GM18907 (cell line): ENCODE results near the gene SNX21.

Source experiments
- ATAC-seq: cut with Tn5 transposase; IDR thresholded peaks from one replicate; pipeline ENCODE4 v1.9.1; 2021; ENCODE audit warnings: mild to moderate bottlenecking, moderate library complexity; ENCODE audit not compliant: unreplicated experiment

The SNX21 gene

DNA sequence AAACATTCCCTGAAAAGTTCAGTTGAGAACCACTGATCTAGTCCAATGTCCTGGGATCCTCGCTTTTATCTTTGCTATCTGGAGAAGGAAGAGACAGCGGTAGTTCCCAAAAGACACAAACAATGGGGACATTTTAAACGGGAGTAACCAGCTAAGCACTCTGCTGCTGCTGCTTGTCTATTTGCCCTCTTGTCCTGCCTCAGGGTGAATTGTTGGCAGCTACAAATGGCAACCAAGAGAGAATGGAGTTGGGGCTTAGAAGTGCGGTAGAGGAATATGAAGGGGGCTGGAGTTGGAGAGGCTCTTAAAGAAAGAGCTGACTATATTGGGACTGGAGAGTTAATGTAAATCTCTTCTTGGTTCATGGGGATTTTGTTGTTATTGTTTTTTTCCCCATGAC lies 41.0 kb downstream of the SNX21 start:
- ATAC-seq = no peak

GRCh38 chr20:45878076-45878761 lies 44.6 kb downstream of the SNX21 start:
- ATAC-seq = no peak

DNA sequence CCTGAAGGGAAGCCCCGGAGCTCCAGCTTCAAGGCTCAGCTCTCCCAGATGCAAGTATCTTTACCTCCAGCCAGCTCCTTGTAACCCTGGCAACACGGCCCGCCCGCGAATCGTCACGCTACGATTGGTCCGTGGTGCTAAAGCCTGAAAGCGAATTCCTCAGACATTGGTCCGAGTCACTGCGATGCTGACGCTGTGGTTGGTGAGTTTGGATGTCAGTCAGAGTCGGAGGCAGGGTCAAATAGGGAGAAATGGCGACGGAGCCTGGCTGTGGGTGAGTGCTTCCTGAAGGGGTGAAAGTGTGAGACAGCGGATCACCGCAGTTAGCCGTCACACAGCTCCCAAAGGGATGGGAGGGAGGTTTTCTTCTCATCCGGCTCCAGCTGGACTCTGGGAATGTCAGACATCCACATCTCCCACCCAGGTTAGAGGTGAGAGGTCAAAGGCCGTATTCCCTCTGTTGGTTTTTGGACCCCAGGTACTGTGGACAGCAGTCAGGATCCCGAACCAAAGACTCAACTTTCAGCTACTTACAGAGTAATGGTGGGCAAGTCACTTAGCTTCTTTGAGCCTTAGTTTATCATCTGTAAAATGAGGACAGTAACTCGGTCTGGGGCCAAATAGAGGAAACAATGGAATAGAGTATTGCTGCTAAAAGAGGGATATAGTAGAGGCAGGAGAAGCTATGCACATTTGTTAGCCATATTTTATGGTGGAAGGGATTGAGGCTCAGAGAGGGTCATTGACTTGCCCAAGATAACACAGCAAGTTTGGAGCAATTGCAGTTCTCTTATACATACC lies 47.6 kb downstream of the SNX21 start, which contains the start of gene ZSWIM1:
ZSWIM1 (plus strand) TSS at position 240 of the 801 bp plus-strand sequence. CDS start 1,366 bp downstream, outside the sequence.
- peak; percentile 94 for ATAC-seq

GRCh38 chr20:45882469-45883099 lies 49.0 kb downstream of the SNX21 start:
- ATAC-seq = no peak

- no peak for ATAC-seq
These were observed 49.5 kb downstream of the SNX21 start for GRCh38 chr20:45883100-45883469.

- ATAC-seq = no peak
These were observed 53.2 kb downstream of the SNX21 start for GRCh38 chr20:45886590-45887345.

DNA sequence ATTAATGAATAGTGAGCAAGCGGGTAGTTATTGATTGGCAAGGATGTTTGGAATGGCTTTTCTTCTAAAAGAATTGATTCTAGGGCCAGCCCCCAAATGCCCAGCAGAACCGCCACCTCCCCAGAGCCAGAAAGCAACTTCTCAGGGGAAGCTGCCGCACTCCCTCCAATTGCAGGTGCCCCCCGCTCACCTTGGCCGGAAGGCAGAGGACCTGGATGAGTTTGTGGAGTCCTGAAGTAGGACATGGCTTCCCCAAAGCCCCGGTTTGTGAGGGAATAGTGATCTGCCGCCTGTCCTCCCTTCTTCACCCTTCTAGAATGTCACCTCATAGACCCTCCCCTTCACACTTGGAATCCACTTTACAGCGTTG lies 53.7 kb downstream of the SNX21 start, which contains the start of gene SPATA25:
SPATA25 (minus strand) TSS at position 277 of the 370 bp plus-strand sequence; CDS start at position 245, 32 bp downstream.
- no peak for ATAC-seq

GRCh38 chr20:45888681-45889080 lies 55.1 kb downstream of the SNX21 start:
- no peak for ATAC-seq

GRCh38 chr20:45890077-45890984 lies 56.7 kb downstream of the SNX21 start:
- ATAC-seq = peak; percentile 17

GRCh38 chr20:45890985-45891983 lies 57.7 kb downstream of the SNX21 start, which contains the start of the genes CTSA and NEURL2:
CTSA (plus strand) TSS chr20:45891335; CDS start chr20:45891569, 234 bp downstream.
NEURL2 (minus strand) TSS chr20:45891208; CDS start chr20:45890991, 217 bp downstream.
- peak; percentile 75 for ATAC-seq

GRCh38 chr20:45892049-45892825 lies 58.6 kb downstream of the SNX21 start:
- ATAC-seq = no peak
